ENCODE results near the gene MOSMO.

The MOSMO gene

DNA sequence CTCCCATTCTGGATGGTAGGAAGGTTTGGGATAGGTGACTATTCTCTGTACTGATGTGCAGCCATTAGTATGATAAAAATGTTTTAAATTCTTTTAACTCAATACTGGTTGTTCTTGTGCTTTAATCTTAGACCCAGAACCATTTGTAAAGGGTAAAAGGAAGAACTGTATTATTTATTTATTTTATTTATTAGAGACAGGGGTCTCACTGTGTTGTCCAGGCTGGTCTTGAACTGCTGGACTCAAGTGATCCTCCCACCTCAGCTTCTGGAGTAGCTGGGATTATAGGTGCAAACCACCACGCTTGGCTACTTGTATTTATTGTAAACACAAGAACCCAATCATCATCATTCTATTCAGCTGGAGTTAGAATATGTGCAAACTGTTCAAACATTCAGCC lies 2.2 kb upstream of the MOSMO start:
- Histone ChIP-seq H3K9me3 (no peaks in the 10 kb centered on the region), H3K4me3 (ENCODE audit: low read depth, low read length) (no peak overlapping the region), H3K4me1 (no peaks in the 10 kb centered on the region; the same call in 1 of the 2 replicates), H3K27me3 (no peaks in the 10 kb centered on the region), H3K36me3 (no peaks in the 10 kb centered on the region)
- TF ChIP-seq, protein P1, sequence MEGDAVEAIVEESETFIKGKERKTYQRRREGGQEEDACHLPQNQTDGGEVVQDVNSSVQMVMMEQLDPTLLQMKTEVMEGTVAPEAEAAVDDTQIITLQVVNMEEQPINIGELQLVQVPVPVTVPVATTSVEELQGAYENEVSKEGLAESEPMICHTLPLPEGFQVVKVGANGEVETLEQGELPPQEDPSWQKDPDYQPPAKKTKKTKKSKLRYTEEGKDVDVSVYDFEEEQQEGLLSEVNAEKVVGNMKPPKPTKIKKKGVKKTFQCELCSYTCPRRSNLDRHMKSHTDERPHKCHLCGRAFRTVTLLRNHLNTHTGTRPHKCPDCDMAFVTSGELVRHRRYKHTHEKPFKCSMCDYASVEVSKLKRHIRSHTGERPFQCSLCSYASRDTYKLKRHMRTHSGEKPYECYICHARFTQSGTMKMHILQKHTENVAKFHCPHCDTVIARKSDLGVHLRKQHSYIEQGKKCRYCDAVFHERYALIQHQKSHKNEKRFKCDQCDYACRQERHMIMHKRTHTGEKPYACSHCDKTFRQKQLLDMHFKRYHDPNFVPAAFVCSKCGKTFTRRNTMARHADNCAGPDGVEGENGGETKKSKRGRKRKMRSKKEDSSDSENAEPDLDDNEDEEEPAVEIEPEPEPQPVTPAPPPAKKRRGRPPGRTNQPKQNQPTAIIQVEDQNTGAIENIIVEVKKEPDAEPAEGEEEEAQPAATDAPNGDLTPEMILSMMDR (IDR thresholded peaks at IDR 0.05; ENCODE audit: low read depth, low read length) = no peak
- no peak for DNase-seq

- Histone ChIP-seq H3K9me3 (no peaks in the 10 kb centered on the region), H3K4me3 (ENCODE audit: low read depth, low read length) (peak overlapping the region; percentile 75), H3K36me3 (no peaks in the 10 kb centered on the region), H3K4me1 (no peaks in the 10 kb centered on the region; the same call in 1 of the 2 replicates), H3K27me3 (no peaks in the 10 kb centered on the region)
- DNase-seq = no peak
- TF ChIP-seq, protein P1 (IDR thresholded peaks at IDR 0.05; ENCODE audit: low read depth, low read length) = no peak
Observed at GRCh38 chr16:22006636-22007035, 1.3 kb upstream of the MOSMO start.

DNA sequence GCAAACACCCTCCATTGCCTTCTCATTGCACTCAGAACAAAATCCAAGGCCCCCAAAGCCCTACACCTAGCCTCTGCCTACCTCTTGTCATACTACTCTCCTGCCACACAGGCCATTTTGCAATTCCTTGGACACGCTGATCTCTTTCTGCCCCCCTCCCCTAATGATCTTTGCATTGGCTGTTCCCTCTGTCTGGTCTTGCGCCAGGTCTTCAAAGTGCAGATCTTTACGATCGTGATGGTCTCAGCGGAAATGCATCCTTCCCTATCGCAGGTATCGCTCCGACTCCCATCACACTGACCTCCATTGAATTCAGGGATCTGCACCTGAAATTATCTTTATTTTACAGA lies 777 bp upstream of the MOSMO start:
- no peak for DNase-seq
- no peaks in the 10 kb centered on the region; the same call in 1 of the 2 replicates for H3K4me1 ChIP-seq

DNA sequence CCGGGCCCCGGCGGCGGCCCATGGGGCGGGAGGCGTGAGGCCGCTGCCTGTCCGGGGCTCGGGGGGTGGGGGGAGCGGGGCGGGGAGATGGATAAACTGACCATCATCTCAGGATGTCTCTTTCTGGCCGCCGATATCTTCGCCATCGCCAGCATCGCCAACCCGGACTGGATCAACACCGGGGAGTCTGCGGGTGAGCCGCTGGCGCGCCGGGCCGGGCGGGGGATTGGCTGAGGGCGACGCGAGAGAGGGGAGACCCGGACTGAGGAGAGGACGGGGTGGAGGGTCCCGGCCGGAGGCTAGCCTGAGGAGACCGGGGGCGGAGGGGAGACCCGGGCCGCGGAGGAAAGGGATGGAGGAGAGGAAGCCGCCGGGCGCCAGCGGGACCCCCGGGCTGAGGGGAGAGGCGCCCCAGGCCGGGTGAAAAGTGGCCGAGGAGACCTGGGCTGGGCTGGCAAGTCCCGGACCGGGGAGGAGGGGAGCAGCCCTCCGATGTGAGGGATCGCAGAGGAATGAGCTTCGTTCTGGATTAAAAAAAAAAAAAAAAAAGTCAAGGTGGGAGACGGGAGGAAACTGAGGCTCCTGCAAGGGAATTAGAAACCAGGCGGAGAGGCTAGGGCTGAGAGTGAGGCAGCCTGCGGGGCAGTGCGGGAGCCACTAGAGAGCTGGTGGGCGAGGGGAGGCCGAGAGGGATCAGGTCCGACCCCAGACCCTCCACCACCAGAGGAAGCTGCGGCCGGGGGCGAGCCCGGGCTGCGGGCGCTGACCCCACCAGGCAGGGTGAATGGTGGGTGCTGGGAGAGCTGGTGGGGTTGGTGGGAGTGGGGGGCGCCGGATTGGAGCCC lies 526 bp downstream of the MOSMO start:
- Histone ChIP-seq H3K9me3 (no peaks in the 10 kb centered on the region), H3K4me1 (no peaks in the 10 kb centered on the region; the same call in 1 of the 2 replicates), H3K27me3 (no peaks in the 10 kb centered on the region), H3K4me3 (ENCODE audit: low read depth, low read length) (peak overlapping the region; percentile 83), H3K36me3 (no peaks in the 10 kb centered on the region)
- DNase-seq = peak; percentile 53
- TF ChIP-seq, protein P1 (IDR thresholded peaks at IDR 0.05; ENCODE audit: low read depth, low read length) = no peak

More for the DNA sequence above, 777 bp upstream of the MOSMO start:
- H3K36me3 ChIP-seq = no peaks in the 10 kb centered on the region
- no peaks in the 10 kb centered on the region for H3K27me3 ChIP-seq
- no peaks in the 10 kb centered on the region for H3K9me3 ChIP-seq
- TF ChIP-seq, protein P1 (IDR thresholded peaks at IDR 0.05; ENCODE audit: low read depth, low read length) = no peak
- H3K4me3 ChIP-seq (ENCODE audit: low read depth, low read length) = peak overlapping the region; percentile 75

DNA sequence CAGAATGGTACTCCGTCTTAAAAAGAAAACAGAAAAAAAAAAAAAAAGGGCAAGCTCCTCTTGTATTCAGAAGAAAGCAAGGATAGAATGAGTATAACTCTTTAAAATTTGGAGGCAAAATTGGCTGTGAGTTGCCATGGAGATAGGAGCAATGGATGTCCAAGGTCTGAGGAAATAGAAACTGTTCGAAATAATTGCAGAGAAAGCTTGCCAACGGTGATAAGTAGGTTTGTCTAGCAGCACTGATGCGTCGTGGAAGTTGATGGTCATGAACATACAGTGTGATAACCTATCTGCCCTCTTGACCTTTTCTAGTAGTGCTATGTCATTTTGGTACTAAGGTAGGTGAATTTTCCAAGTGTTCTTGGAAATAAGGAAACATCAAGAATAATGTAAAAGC lies 3.0 kb downstream of the MOSMO start:
- H3K27me3 ChIP-seq = no peaks in the 10 kb centered on the region
- no peaks in the 10 kb centered on the region for H3K9me3 ChIP-seq
- TF ChIP-seq, protein P1 (IDR thresholded peaks at IDR 0.05; ENCODE audit: low read depth, low read length) = no peak
- H3K4me1 ChIP-seq = no peaks in the 10 kb centered on the region; the same call in 1 of the 2 replicates
- H3K36me3 ChIP-seq = no peaks in the 10 kb centered on the region
- no peak overlapping the region for H3K4me3 ChIP-seq (ENCODE audit: low read depth, low read length)
- DNase-seq = no peak

DNA sequence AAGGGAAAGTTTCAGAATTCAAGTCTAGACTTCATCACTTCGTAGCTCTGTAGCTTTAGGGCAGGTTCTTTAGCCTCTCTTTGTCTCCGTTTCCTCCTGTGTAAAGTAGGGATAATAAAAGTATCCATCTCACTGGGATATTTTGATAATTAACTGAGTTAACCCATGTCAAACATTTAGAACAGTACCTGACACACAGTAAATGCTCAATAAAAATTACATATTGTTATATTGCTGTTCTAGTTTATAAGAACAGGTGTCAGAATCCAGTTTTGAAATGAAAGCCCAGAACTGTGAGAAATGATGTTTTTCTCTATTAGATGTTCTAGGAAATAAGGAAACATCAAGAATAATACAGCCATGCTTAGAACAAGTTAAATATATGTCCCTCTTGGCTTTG lies 4.3 kb downstream of the MOSMO start:
- Histone ChIP-seq H3K4me3 (ENCODE audit: low read depth, low read length) (no peak overlapping the region), H3K27me3 (no peaks in the 10 kb centered on the region), H3K9me3 (no peaks in the 10 kb centered on the region), H3K36me3 (no peaks in the 10 kb centered on the region), H3K4me1 (no peaks in the 10 kb centered on the region)
- no peak for DNase-seq
- TF ChIP-seq, protein P1 (IDR thresholded peaks at IDR 0.05; ENCODE audit: low read depth, low read length) = no peak
